Measurements from ENCODE around the gene DNAJB7.
"Not testable (repeated sequence)": the region's sequence is repeated elsewhere in the genome, so short reads cannot be mapped to it uniquely, and the experiment has no call there.

Gene DNAJB7

DNA sequence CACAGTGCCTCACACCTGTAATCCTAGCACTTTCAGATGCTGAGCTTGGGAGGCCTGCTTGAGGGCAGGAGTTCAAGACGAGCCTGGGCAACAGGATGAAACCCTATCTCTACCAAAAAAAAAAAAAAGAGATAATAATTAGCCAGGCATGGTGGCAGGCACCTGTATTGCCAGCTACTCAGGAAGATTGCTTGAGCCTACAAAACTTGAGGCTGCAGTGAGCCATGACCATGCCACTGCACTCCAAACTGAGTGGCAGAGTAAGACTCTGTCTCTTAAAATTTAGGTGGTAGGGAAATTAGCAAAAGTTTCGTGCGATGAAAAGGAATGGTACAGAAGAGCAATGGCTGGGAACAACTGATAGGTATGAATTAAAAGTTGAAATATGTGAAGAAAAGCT, 23.4 kb downstream of the DNAJB7 start:
- DNase-seq: no peak

DNA sequence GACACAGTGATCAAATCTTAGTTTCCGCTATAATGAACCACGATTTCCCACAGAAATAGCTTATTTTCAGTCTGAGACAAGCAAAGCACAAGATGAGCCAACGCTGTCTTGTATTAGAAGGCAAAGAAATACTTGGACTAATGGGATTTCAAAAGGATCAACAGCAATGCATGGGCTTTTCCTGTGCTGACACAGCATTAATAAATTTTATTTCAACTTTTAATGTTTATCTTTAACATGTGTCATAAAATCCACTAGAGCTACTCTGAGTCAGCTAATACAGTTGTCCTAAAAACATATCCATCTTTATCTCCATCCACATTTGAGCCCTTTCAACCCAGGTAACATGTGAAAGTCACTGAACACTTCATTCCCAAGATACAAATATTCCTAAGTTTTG, 27.3 kb downstream of the DNAJB7 start:
- no peak for DNase-seq

DNA sequence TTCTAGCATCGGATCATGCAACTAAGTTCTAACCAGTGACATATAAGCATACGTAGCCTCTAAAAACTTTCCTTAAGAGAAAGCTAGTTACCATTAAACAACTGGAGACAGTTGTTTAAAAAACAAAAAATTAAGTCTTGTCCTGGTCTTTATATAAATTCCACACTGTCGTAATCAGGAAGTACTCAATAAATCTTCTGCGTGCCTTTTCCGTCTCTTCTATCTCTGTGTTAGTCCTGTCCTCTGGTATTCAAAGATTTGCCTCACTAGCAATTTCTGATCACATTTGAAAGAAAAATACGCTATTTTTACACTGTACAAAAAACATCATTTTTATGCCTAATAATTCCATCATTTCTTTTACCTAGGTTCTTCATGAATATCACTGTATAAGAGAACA, 32.8 kb downstream of the DNAJB7 start:
- DNase-seq: no peak

DNA sequence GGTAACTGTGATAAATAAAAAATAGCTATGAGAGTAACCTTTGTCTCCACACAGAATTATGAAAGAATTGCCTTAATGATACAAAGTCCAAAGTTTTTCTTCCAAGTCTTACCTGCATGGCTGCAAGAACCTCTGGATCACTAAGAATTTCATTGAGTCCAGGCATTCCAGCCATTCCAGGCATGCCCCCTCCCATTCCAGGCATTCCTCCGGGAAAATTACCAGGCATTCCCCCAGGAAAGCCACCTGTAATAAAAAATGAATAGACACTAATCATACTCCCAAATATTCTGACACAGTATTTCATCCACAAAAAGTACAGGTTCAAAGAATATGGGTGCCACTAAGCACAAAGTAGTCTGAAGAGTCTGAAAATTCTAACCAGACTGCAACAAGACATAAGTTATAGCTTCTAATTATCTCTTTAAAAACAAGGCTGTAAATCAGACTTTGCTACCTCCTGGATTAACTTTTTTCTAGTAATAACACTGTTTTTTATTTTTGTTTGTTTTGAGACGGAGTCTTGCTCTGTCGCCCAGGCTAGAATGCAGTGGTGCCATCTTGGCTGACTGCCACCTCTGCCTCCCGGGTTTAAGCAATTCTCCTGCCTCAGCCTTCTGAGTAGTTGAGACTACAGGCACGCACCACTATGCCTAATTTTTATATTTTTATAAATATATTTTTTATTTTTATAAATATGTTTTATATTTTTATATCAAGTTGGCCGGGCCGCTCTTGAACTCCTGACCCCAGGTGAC, 34.8 kb downstream of the DNAJB7 start:
- DNase-seq: no peak

DNA sequence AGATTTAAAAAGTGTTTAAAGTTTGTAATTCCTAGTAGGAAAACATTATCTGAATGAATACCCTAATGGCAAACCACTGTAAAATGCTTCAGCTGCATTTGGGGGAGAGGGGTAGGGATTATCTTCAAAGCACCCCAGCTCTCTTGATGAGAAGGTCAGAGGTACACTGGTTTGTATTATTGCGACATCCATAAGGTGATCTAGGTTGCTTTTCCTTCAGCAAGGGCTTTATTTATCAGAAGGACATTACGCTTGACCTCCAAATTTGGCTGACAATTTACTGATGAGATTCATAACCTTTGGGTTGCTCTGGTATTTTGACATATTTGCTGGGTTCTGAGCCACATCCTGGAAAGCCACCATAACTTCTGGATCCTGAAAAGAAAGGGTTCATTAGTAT, 35.6 kb downstream of the DNAJB7 start:
- not testable (repeated sequence) for DNase-seq

DNA sequence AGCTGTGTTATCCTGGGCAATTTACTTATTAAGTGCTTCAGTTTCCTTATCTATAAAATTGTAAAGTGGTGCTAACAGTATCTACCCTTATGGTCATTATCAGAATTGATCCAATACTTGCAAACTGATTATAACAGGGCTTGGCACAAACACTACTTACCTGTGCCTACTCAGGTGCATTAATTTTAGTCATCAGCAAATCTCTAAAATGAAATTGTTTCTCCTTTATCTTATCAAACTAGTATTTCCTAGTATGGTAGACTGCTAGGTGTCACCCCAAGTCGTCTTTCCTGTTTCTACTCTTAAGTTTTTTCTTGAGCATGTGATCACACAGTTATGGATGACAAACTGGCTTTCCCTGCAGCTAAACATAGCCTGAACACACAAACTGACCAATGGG, 38.5 kb downstream of the DNAJB7 start:
- DNase-seq: no peak

DNA sequence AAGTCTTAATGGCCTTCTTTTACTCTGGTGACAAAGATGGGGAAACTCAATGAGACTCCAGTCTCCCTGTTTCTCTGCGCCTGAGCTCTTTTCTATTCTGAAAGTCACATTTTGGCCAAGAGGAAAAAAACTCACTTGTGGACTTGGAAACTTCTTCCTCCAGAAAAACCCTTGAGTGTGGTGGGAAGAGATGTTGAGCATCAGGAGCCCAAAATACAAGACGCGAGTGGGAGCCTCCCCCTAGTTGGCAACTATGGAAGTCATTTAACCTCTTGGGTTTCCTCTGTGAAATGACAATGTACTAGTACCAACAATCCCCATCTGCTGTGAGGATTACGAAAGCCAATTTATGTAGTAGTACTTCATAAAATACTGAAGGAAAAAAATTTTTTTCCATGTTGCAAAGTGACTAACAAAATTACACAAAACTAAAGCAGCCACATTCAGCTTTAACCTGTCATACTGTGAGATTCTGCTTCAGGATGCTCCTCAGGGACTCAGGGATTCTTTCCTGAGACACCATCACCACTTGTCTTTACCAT, 42.2 kb downstream of the DNAJB7 start:
- peak; percentile 15 for DNase-seq

DNA sequence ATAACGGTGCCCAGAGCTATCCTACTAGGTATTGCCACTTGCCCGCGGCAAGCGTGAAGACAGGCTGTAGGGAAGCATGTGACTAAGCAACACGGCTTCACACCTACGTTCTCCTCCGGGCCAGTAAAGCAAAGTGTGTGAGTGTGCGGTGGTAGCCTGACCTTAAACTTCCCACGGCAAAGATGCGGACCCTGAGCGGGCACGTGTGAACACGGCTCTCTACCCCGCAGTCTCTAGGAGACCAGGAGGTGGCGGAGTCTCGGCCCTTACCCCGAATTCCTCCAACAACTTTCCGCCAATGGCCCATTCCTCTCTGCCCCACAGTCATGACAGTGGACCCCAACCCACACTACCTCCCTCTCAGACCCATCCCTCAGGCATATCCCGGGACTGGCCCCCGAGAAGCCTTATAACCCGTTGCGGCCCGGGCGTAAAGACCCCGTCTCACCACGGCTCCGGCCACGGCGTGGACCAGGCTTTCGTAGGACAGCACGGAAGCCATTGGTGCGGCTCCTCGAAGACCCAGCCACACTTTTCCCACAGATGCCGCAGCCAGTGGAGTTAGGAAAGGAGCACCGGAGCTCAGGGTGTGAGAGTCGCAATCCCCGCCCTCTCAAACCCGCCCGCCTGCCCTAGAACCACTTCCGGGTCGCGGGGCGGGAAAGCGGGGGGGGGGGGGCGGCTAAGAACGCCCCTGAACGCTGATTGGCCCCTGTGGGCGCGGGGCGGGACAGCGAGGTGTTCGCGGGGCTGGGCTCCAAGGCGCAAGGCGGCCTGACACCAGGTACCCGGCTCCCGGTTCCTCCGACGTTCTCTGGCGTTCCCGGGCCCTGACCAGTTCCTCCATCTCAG, 42.9 kb downstream of the DNAJB7 start, which contains the start of gene SLC25A17:
Gene SLC25A17 (minus strand): TSS at position 600 of the 852 bp plus-strand sequence. CDS start 98 bp downstream, at position 502.
- peak; percentile 92 for DNase-seq

DNA sequence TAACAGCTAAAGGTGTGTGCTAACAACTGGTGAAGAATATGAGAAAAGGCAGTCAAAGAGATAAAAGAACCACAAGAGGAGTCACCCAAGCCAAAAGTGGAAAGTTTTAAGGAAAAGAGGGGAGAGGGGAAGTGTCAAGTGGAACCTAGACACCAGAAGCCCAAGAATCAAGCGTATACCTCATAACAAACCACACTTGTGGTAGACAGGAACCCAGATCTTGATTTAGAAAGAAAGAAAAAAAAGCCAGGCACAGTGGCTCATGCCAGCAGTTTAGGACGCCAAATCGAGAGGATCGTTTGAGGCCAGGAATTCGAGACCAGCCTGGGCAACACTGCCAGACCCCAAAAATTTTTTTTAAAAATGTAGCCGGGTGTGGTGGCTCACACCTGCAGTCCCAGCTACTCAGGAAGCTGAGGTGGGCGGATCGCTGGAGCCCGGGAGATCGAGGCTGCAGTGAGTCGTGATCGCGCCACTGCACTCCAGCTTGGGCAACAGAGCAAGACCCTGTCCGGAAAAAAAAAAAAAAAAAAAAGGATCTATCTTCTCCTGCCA, 43.6 kb downstream of the DNAJB7 start:
- peak; percentile 41 for DNase-seq

DNA sequence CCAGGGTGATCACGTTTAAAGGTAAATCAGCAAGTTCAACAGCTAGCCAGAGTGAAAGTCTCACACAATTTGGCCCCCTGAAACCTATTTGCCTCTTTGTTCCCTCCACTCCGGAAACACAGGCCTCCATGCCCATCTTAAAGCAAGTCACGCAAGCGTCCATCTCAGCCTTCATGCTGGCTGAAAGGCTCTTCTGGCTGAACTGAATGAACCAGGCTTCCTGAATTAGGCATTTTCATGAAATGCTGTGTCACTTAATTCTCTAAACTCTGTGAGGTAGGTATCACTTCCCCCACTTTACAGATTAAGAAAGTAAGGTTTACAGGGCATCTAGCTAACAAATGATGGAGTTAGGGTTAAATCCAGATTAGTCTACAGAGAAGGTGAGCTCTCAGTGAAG, 44.2 kb downstream of the DNAJB7 start:
- DNase-seq: no peak

DNA sequence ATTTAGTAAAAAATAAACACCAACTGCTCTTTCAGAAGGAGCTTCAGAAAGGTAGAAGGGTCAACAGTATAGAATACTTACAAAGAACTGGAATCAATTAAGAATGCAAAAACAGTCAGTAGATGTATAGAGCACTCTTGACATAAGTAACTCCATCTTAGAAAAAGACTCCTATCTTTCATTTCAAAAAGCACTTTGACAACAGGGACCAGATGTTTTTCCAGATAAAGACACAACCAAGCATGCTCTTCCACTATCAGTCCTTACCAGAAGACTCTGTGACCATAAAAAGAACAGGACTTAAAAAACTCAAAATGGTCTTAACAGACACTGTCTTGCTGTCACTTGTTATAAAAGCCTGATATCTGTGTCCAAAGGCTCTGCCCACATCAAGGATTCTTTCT, 48.0 kb downstream of the DNAJB7 start:
- no peak for DNase-seq
